ENCODE data around the gene FAM107B. TPM values are rescaled to one million over a fixed set of nuclear protein-coding genes. Genes with fewer than 3 reads are reported as not detected.

FAM107B gene
- total RNA-seq, 4 donors from 2014 or later: 31.5 to 59.0 (median 39.3) TPM

GRCh38 chr10:14635043-14635710 is 139.5 kb downstream of the FAM107B start:
- no peak for TF ChIP-seq CTCF (IDR thresholded peaks at IDR 0.05; ENCODE audit: low read depth)

- TF ChIP-seq CTCF (IDR thresholded peaks at IDR 0.05; ENCODE audit: low read depth): no peak
Measured at GRCh38 chr10:14625765-14626525, 148.8 kb downstream of the FAM107B start.

- no peak for TF ChIP-seq CTCF (IDR thresholded peaks at IDR 0.05; ENCODE audit: low read depth)
Measured at GRCh38 chr10:14625192-14625631, 149.5 kb downstream of the FAM107B start.

GRCh38 chr10:14624600-14624999 is 150.1 kb downstream of the FAM107B start:
- no peak for TF ChIP-seq CTCF (IDR thresholded peaks at IDR 0.05; ENCODE audit: low read depth)

- no peak for TF ChIP-seq CTCF (IDR thresholded peaks at IDR 0.05; ENCODE audit: low read depth)
Measured at GRCh38 chr10:14623931-14624330, 150.8 kb downstream of the FAM107B start.

- TF ChIP-seq CTCF (IDR thresholded peaks at IDR 0.05; ENCODE audit: low read depth): no peak
Measured at GRCh38 chr10:14621037-14621436, 153.7 kb downstream of the FAM107B start.

GRCh38 chr10:14618674-14619073 is 156.0 kb downstream of the FAM107B start:
- TF ChIP-seq CTCF (IDR thresholded peaks at IDR 0.05; ENCODE audit: low read depth): no peak

Measured in subcutaneous adipose tissue (tissue), 4 donors.